K562 (cell line): Measurements from ENCODE around the gene MYO1E. TPM values are rescaled to one million over a fixed set of nuclear protein-coding genes. Genes with fewer than 3 reads are reported as not detected.

Source experiments
- FOXM1 ChIP-seq, 2 experiments: fragments of 450-650 bp in 1 of 2; sonication (generic) in 1 of 2; formaldehyde crosslinking in 1 of 2; IDR thresholded peaks; 2 replicates each; pipeline versions ENCODE4 v1.6.1 to v1.9.0; 2017 to 2022; ENCODE audit warnings: low read depth in 2 of 2, mild to moderate bottlenecking in 2 of 2, missing genetic modification reagents in 1 of 2, moderate library complexity in 1 of 2
- MXD1 ChIP-seq: fragments of 250-450 bp; sonication (Bioruptor Pico); IDR thresholded peaks from 2 replicates; pipeline ENCODE4 v1.8.0; 2021; ENCODE audit warnings: borderline replicate concordance, mild to moderate bottlenecking, moderate library complexity; ENCODE audit not compliant: poor library complexity, severe bottlenecking
- NFRKB ChIP-seq: fragments of 450-650 bp; IDR thresholded peaks from 2 replicates; pipeline ENCODE4 v1.6.1; 2016; ENCODE audit warnings: low read depth
- SNIP1 ChIP-seq: fragments of 450-650 bp; IDR thresholded peaks from 2 replicates; pipeline ENCODE4 v1.7.1; 2017; ENCODE audit warnings: low read depth, mild to moderate bottlenecking
- ZNF398 ChIP-seq: fragments of 250-450 bp; sonication (Bioruptor Pico); IDR thresholded peaks from 2 replicates; pipeline ENCODE4 v1.8.0; 2021; ENCODE audit warnings: moderate library complexity, mild to moderate bottlenecking, inconsistent platforms
- polyA plus RNA-seq, 8 experiments: library from polyadenylated mRNA; depleted of rRNA in 4 of 8; stranded (reverse) in 5 of 8; unstranded in 3 of 8; fragments of >200 nt; fragmentation: Nextera tagmentation in 2 of 8; fragmentation: Illumina TruSeq in 1 of 8; extraction: Ambion mirVana in 2 of 8; extraction: Trizol in 1 of 8; gene quantifications; 2 replicates each; pipeline versions ENCODE4 v1.2.1 to v1.2.3, GENCODE V29; 2011 to 2014; ENCODE audit warnings: inconsistent platforms in 1 of 8, missing spikeins in 1 of 8
- total RNA-seq, 7 experiments: library from RNA; depleted of rRNA in 6 of 7; stranded (reverse); fragments of >200 nt in 6 of 7; fragmentation: Illumina TruSeq in 2 of 7; extraction: Trizol in 2 of 7; gene quantifications; 2 replicates each; pipeline versions ENCODE4 v1.2.1 to v1.2.3, GENCODE V29; 2011 to 2021; ENCODE audit warnings: low replicate concordance in 1 of 7
- TF ChIP-seq, protein P1 (sequence below), 2 experiments: IDR thresholded peaks; 2 replicates each; pipeline ENCODE4 v1.6.1; 2012; ENCODE audit warnings: improper control_type of control experiment in 2 of 2, low read depth in 2 of 2, low read length in 2 of 2, borderline replicate concordance in 1 of 2
- TF ChIP-seq, protein P2 (sequence below): sonication (generic); formaldehyde crosslinking; IDR thresholded peaks from 2 replicates; pipeline ENCODE4 v1.8.0; 2022; ENCODE audit warnings: mild to moderate bottlenecking, low read depth, missing genetic modification reagents

The MYO1E gene
- total and polyA plus RNA-seq, 9 of the 15 experiments (the other 6 are each of a cell fraction or from before 2014, with no cell fraction given), result under 0.01 to 0.44 (median 0.01) TPM; not detected in 6

GRCh38 chr15:59396679-59397078, 24.0 kb upstream of the MYO1E start (continued):
- TF ChIP-seq ZNF398 (CRISPR knock-in tag) (no peak), FOXM1 (IDR thresholded peaks at IDR 0.05; ENCODE audit: low read depth) (no peak), FOXM1 (CRISPR knock-in tag; IDR thresholded peaks at IDR 0.05; ENCODE audit: low read depth) (no peak), SNIP1 (no peak), MXD1 (CRISPR knock-in tag) (no peak), NFRKB (no peak)
- TF ChIP-seq, protein P1, sequence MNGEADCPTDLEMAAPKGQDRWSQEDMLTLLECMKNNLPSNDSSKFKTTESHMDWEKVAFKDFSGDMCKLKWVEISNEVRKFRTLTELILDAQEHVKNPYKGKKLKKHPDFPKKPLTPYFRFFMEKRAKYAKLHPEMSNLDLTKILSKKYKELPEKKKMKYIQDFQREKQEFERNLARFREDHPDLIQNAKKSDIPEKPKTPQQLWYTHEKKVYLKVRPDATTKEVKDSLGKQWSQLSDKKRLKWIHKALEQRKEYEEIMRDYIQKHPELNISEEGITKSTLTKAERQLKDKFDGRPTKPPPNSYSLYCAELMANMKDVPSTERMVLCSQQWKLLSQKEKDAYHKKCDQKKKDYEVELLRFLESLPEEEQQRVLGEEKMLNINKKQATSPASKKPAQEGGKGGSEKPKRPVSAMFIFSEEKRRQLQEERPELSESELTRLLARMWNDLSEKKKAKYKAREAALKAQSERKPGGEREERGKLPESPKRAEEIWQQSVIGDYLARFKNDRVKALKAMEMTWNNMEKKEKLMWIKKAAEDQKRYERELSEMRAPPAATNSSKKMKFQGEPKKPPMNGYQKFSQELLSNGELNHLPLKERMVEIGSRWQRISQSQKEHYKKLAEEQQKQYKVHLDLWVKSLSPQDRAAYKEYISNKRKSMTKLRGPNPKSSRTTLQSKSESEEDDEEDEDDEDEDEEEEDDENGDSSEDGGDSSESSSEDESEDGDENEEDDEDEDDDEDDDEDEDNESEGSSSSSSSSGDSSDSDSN (IDR thresholded peaks at IDR 0.05; ENCODE audit: borderline replicate concordance in 1 of 2, low read depth in 2 of 2, low read length in 2 of 2), result no peak
- TF ChIP-seq, protein P2, sequence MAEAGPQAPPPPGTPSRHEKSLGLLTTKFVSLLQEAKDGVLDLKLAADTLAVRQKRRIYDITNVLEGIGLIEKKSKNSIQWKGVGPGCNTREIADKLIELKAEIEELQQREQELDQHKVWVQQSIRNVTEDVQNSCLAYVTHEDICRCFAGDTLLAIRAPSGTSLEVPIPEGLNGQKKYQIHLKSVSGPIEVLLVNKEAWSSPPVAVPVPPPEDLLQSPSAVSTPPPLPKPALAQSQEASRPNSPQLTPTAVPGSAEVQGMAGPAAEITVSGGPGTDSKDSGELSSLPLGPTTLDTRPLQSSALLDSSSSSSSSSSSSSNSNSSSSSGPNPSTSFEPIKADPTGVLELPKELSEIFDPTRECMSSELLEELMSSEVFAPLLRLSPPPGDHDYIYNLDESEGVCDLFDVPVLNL (CRISPR knock-in tag), result no peak
- TF ChIP-seq, all 486 proteins: peak for 0
